ENCODE measurements around the gene LIPF. TPM values are rescaled to one million over a fixed set of nuclear protein-coding genes. Genes with fewer than 3 reads are reported as not detected.

The LIPF gene
- total and polyA plus RNA-seq, 12 donors = 0.65 to 0.95 TPM; not detected in 10

DNA sequence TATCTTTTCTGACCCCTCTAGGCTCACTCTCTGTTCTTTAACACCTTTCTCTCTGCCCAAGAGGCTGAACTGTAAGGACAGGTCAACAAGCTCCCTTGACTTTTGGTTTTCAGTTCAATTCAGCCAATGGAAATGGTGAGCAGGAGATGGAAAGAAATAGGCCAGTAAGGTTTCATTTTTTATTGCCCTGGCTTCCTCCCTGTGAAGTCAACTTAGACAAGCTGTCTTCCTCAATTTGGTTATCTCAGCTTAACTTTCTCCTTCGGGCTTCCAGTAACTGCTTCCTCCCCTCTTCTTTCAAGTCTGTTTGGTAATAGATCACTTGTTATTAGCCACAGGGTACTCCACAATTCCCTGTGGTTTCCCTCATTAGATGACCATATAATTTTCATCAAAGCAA is 61.6 kb downstream of the LIPF start:
- TF ChIP-seq CTCF (IDR thresholded peaks at IDR 0.05) = no peak
- H3K9me3 ChIP-seq = no peaks in the 10 kb centered on the region
- ATAC-seq (no peak), DNase-seq (no peak)
- H3K4me1 ChIP-seq = no peaks in the 10 kb centered on the region
- peaks cover 0 to 30% (median 11%) of the 10 kb centered on the region in 7 donors for H3K27me3 ChIP-seq
- 29 to 60% methylated on average over 1 of the region's 1 CpG for WGBS, 2 donors
- H3K27ac ChIP-seq = no peak overlapping the region
- intact Hi-C loops (cut with DNase I) = no loop called here
- no peak overlapping the region for H3K4me3 ChIP-seq
- no peaks in the 10 kb centered on the region for H3K36me3 ChIP-seq

- DNase-seq (peak in 1 of 2 donors; percentile 13), ATAC-seq (peak in 1 of 8 donors; percentile 55)
- WGBS, 2 donors = 63% methylated on average over 30 of the region's 30 CpGs
- TF ChIP-seq CTCF (IDR thresholded peaks at IDR 0.05) = peak in 3 of 9 donors; percentile 9 to 31 (median 22)
- Histone ChIP-seq H3K36me3 (no peaks in the 10 kb centered on the region), H3K4me1 (no peaks in the 10 kb centered on the region), H3K9me3 (no peaks in the 10 kb centered on the region), H3K27me3 (peaks cover 0 to 30% (median 11%) of the 10 kb centered on the region in 7 donors), H3K4me3 (no peak overlapping the region), H3K27ac (no peak overlapping the region)
- intact Hi-C loops (cut with DNase I) = no loop called here
Observed at GRCh38 chr10:88728107-88728763, 64.0 kb downstream of the LIPF start.

Other genes starting within 250 kb of the LIPF start
- gene RNLS, start 81.1 kb upstream of the LIPF start, total RNA-seq = 10 to 100 TPM in 9 of 10 donors, 1 to 10 TPM in 1; 9.7 to 22.2 (median 18.1) TPM
- gene RNLS, start 81.1 kb upstream of the LIPF start, polyA plus RNA-seq = 1 to 10 TPM; 4.1 to 4.5 TPM
- under 1 TPM in 4 of 10 donors, not detected in 6; 0.16 to 0.53 (median 0.31) TPM for gene LIPJ, start 77.7 kb upstream of the LIPF start, total RNA-seq
- under 1 TPM; 0.01 to 0.37 TPM for gene LIPJ, start 77.7 kb upstream of the LIPF start, polyA plus RNA-seq
- not detected for gene LIPK, start 41.8 kb downstream of the LIPF start, total RNA-seq
- not detected for gene LIPK, start 41.8 kb downstream of the LIPF start, polyA plus RNA-seq
- under 1 TPM in 2 of 10 donors, not detected in 8; 0.46 to 0.53 TPM for gene LIPN, start 95.6 kb downstream of the LIPF start, total RNA-seq
- under 1 TPM in 1 of 2 donors, not detected in 1; 0.06 TPM for gene LIPN, start 95.6 kb downstream of the LIPF start, polyA plus RNA-seq
- not detected for gene LIPM, start 138.3 kb downstream of the LIPF start, total RNA-seq
- gene LIPM, start 138.3 kb downstream of the LIPF start, polyA plus RNA-seq = not detected
- 1 to 10 TPM in 1 of 10 donors, under 1 TPM in 2, not detected in 7; 0.14 to 4.9 (median 0.17) TPM for gene ANKRD22, start 187.4 kb downstream of the LIPF start, total RNA-seq
- under 1 TPM in 1 of 2 donors, not detected in 1; 0.12 TPM for gene ANKRD22, start 187.4 kb downstream of the LIPF start, polyA plus RNA-seq
- gene STAMBPL1, start 215.8 kb downstream of the LIPF start, total RNA-seq = 1 to 10 TPM; 1.9 to 3.3 (median 2.7) TPM
- gene STAMBPL1, start 215.8 kb downstream of the LIPF start, polyA plus RNA-seq = 1 to 10 TPM in 1 of 2 donors, under 1 TPM in 1; 0.94 to 2.6 TPM

Measured in heart right ventricle (tissue), 16 donors.